ELF-1 (cell line): ENCODE results near the gene MDM2.
A peak's percentile ranks its signal among the peaks of the same experiment; 100 is the strongest.

ENCODE experiments used
- DNase-seq: peaks from one replicate; pipeline ENCODE4 v3.0.0-alpha.2; 2016; ENCODE audit warnings: low read depth, low spot score

The MDM2 gene

GRCh38 chr12:68807576-68808387, at the start of gene MDM2:
MDM2 (plus strand) TSS chr12:68808177; CDS start chr12:68808478, 301 bp downstream.
- DNase-seq = peak; percentile 97

GRCh38 chr12:68759852-68760251, 48.1 kb upstream of the MDM2 start:
- DNase-seq = no peak

DNA sequence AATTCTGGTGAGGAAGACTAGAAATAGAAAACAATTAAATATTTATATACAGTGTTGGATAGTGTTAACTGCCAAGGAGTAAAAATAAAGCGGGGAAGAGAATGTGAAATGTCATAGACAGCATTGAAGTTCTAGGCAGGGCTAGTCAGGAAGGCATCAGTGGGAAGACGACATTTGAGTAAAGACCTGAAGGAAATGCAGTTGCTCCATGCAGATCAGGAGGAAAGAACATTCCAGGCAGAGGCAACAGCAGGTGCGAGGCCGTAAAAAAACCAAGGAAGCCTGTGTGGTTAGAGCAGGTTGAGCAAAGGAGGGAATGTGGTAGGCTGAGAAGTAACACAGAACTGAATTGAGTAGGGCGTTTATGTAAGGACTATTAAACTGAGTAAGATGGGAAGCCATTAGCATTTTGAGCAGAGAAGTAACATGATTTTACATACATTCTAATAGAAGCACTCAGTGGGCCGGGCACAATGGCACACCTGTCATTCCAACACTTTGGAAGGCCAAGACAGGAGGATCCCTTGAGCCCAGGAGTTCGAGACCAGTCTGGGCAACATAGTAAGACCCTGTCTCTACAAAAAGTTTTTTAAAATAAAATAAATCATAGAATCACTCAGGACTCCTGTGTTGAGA, 47.1 kb upstream of the MDM2 start:
- DNase-seq = no peak

GRCh38 chr12:68761442-68761812, 46.5 kb upstream of the MDM2 start:
- DNase-seq = no peak

DNA sequence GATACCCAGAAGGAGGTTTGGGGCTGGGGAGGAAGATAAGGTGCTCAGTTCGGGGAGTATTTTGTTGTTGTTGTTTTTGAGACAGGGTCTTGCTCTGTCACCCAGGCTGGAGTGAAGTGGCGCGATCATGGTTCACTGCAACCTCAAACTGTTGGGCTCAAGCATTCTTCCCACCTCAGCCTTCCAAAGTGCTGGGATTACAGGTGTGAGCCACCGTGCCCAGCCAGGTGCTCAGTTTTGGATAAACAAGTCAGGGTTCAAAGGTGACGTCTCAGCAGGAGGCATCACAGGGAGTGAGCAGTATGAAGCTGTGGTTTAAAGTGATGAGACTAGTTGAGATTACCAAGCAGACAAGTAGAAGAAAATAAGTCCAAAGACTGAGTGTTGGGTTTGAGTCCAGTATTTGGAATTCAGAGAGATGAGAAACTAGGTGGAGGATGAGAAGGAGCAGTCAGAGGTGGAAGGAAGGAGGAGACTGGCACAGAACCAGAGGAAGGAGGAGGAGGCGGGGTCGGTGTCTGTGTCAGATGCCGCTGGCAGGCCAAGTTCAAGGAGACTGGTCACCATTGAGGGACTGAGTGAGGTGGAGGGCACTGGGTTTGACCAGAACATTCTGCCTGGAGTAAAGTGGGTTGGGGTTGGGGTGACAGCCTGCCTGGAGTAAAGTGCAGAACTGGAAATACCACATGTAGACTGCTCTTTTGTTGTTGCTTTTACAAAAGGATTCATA, 45.9 kb upstream of the MDM2 start:
- no peak for DNase-seq

GRCh38 chr12:68762691-68763090, 45.3 kb upstream of the MDM2 start:
- no peak for DNase-seq

DNA sequence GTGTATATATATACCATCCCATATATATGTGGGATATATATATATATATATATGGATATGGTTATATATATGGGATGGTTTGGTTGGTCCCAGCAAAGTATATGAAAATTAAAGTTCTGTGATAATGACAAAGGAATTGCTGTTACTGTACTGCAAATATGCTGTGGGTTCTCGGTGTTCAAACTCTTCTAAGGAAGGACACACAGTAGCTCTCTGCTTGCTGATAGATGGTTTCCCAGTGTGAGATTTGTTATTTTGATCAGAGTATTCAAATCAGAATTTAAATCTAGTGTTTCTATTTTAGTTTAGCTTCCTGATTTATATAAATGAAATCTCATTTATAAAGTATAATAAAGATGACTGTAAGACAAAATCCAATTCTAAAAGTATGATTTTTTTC, 42.3 kb upstream of the MDM2 start:
- DNase-seq = no peak

DNA sequence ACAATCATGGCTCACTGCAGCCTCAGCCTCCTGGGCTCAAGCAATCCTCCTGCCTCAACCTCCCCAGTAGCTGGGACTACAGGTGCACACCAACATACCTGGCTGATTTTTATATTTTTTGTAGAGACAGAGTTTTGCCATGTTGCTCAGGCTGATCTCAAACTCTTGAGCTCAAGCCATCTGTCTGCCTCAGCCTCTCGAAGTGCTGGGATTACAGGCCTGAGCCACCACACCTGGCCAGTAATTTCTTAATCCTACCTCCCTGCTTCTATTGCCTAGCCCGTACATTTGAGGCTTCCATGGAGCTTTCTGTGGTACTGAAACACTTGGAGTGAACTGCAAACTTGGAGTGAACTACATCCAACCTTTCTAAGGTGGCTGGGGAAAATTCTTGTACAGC, 41.3 kb upstream of the MDM2 start:
- DNase-seq = no peak

- DNase-seq = no peak
Measured at GRCh38 chr12:68767191-68767590, 40.8 kb upstream of the MDM2 start.

- DNase-seq = no peak
Measured at GRCh38 chr12:68768431-68768939, 39.5 kb upstream of the MDM2 start.

GRCh38 chr12:68769941-68770340, 38.0 kb upstream of the MDM2 start:
- DNase-seq = no peak

DNA sequence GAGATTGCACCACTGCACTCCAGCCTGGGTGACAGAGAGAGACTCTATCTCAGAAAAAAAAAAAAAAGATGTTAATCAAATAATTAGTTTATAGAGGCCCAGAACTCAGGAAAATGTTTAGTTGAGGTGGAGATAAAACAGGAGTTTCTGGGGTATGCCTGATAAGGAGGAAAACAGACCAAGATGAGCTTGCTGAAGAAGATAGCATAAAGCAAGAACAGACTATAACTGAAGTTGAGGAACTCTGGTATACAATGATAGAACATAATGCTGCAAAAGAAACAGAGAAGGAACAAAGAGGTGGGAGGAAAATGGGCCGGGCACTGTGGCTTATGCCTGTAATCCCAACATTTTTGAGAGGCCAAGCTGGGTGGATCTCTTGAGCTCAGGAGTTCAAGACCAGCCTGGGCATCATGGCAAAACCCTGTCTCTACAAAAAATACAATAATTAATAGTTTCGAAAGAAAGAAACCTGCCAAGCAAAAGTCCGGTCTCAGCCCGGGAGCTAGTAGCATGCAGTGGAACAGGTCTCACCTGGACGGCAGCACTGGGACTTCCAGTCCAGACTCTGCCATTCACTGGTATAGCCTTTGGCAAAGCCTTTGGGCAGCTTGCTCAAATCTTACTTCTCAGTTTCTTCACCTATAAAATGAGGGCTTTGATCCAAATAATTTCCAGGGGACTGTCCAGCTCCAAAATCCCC, 36.6 kb upstream of the MDM2 start:
- no peak for DNase-seq

DNA sequence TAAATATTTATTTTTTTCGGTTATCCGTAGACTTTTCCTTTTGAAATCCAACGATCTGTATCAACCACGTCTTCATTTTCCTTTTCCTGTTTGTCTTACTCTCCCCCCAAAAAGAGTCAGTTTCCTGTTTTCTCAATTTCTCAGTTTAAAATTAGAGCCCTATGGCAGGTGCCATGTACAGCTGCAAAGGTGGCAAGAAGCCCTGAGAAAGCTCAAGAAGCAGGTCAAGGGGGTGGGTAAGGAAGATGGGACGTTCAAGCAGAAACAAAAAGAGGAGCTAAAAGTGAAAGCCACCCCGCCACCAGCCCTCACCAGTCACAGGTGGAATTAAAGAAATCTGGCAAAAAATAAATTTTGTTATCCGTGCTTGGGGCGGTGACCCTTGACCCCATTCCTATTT, 35.3 kb upstream of the MDM2 start:
- no peak for DNase-seq

GRCh38 chr12:68773582-68773981, 34.4 kb upstream of the MDM2 start:
- no peak for DNase-seq

DNA sequence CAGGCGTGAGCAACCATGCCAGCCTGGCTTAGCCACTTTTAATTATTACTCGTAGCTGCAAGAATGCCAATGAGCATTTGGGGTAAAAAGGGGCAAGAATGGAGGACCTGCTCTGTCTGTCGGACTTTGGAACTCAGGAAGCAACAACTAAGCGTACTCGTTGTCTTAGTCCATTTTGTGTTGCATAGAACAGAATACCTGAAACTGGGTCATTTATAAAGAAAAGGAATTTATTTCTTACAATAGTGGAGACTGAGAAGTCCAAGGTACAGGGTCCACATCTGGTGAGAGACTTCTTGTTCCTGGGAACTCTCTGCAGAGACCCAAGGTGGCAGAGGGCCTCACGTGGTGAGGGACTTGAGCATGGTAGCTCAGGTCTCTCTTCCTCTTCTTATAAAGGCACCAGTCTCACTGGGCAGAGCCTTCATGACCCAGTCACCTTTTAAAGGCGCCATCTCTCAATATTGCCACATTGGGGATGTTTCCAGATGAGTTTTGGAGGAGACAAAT, 32.8 kb upstream of the MDM2 start:
- no peak for DNase-seq

GRCh38 chr12:68776976-68777610, 30.9 kb upstream of the MDM2 start:
- DNase-seq = no peak

DNA sequence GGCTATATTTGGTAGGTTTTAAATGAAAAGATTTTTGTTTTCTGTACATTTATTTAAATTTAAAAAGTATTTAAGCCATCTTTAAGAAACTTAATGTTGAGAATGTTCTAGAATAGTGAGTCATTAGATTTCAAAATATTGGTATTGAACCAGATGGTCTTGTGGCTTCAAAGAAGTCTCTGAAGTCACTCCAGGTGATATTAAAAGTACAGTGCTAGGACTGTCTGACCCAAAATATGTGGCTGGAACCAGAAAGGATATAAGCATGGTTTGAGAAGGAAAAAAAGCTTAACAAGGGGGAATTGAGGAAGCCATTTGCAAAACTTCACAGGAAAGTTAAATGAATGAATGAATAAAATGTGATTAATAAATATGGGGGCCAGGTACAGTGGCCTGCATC, 28.7 kb upstream of the MDM2 start:
- no peak for DNase-seq

DNA sequence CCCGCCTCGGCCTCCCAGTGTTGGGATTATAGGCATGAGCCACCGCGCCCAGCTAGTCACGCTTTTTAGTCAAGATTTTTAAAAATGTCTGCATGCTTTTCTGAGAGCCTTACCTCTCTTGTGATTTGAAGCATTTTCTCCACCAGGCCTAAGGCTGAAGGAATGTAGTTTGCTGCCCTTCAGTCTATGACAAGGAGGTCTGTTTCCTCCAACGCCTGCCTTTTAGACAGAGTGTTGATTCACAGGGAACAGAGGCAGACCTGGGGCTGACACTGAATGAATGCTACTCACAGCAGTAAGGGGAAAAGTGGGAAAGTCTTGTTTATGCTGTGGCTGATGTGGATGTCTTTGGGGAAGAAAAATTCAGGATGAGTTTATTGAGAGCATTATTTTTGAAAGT, 27.2 kb upstream of the MDM2 start:
- peak; percentile 58 for DNase-seq

DNA sequence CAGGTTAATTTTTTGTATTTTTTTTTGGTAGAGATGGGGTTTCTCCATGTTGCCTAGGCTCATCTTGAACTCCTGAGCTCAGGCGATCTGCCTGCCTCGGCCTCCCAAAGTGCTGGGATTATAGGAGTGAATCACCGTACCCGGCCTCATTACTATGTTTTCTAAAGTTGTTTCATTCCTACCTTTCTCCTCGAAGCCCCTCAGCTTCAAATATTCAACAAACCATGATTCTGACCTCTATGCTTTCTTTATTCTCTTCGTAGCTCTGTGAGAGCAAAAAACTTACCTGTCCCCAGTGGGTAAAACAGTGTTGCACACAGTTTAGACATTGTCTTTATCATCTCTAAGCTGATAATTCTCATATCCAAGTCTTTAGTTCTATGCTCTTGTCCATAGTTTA, 26.2 kb upstream of the MDM2 start:
- no peak for DNase-seq

GRCh38 chr12:68784015-68784414, 24.0 kb upstream of the MDM2 start:
- peak; percentile 85 for DNase-seq

- no peak for DNase-seq
Measured at GRCh38 chr12:68785358-68785757, 22.6 kb upstream of the MDM2 start.
